HG02938 (cell line): Measurements from ENCODE around the gene TMEM247.

Experiments
- ATAC-seq: cut with Tn5 transposase; IDR thresholded peaks from one replicate; pipeline ENCODE4 v1.9.1; 2021; ENCODE audit warnings: mild to moderate bottlenecking, moderate library complexity; ENCODE audit not compliant: unreplicated experiment

TMEM247 gene

GRCh38 chr2:46479265-46479664 is at the start of gene TMEM247:
TSS of gene TMEM247 (plus strand) at chr2:46479565.
- ATAC-seq = no peak

DNA sequence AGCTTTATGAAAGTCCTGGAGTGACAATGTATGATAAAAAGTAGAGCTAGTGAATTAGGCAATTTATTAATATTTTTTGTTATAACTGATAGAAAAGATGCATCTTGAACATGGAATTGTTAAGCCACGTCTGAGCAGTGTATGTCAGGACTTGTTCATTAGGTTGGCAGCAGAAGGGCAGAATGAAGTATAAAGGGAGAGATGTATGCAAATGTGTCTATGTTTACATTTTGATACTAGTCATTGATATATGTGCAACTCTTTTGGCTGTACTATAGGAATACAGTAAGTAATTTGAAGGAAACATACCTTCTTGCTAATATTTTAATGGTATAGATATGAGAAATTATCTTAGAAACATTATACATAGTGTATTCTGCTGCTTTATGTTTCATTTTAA is 49.0 kb upstream of the TMEM247 start:
- no peak for ATAC-seq

GRCh38 chr2:46430992-46431391 is 48.4 kb upstream of the TMEM247 start:
- ATAC-seq = no peak

GRCh38 chr2:46431481-46432235 is 47.7 kb upstream of the TMEM247 start:
- ATAC-seq = no peak

DNA sequence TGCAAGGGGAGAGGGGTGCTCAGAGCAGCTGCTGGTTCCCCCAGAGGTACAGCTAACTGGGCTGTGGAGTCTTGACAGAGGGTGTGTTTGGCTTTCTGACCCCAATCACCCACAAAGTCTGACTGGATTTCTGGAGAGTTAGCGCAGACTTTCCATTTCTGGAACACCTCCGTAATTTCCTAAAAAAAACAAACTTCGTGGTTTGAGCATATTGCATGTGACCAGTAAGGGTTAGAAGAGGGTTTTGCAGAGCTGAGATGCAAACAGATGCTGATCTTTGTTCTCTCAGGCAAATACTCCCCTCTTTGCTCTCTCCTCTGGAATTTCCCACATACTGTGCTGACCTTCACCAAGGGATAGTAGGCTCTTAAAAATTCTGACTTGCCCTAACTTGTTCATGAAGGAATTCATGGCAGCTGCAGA is 44.5 kb upstream of the TMEM247 start:
- no peak for ATAC-seq

DNA sequence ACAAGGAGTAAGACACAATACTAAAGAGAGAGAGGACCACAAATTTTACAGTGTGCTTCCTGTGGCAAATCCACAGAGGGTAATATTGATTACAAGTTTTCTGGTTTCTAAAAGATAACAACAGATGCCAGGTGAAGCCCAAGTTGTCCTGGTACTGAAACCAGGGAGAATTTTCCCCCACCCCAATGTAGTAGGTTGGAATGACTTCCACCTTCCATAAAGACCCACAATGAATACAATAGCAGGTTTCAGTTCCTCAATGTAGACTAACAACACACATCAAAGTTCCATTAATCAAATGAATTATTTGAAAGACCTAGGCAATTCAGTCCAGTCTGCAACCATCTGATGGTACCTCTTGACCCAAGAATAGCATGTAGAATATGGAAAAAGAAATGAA is 44.0 kb upstream of the TMEM247 start:
- ATAC-seq = no peak

DNA sequence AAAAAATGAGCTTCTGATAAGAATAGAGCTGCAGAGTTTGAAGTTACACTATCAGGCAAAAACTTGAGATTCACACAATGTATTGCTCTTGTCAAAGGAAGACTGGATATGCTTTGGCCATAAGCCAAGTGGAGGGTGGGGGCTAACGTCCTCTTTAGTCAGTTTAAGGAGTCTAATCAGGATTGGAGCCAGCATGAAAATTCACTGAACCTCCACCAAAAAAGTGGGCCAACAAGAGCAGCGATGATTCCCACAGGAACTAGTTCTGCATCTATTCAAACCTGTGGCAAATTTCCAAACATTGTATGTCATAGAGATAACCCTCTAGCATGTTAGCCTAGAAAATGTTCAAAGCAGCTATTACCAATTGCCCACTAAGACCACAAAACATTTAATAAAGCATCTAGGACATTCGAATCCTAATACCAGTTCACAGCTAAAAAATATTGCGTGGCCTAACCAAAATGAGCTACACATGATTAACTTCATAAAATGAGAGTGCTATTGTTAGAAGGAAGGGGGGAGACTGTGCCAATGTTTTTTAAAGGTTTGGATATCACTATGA is 43.5 kb upstream of the TMEM247 start:
- no peak for ATAC-seq

DNA sequence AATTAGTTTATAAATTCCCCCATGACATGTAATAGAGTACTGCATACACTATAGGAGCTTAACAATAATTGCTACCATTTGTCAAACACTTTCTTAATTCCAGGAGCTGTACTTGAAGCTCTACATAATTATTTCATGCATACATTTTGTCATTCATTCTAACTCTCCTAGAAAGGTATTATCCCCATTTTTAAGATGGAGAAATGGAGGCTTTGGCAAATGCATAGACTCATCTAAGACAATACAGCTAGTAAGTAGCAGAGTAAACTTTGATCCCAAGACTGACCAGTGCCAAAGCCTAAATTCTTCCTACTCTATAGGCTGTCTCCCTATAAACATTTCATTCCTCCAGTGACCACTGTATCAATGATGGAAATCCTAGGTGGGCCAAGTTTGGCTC is 42.6 kb upstream of the TMEM247 start:
- no peak for ATAC-seq

- no peak for ATAC-seq
Measured at GRCh38 chr2:46438102-46438501, 41.3 kb upstream of the TMEM247 start.

DNA sequence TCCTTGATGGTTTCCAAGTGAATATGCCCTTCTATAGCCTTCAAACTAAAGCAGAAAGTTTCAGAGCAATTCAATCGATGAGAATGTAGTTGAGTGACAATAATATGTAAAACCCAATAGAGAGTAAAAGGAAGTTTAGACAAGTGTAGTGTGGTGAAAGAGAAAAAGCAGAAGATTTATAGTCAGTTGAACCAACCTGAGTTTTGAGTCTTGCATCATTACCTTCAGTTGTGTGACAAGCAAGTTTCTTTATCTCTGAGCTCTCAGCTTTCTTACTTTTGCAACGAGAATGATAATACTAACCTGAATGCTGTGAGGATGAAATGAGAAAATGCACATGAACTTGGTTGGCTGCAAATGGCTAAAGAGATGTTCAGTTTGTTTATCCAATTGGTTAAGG is 40.6 kb upstream of the TMEM247 start:
- ATAC-seq = no peak

GRCh38 chr2:46439582-46439981 is 39.8 kb upstream of the TMEM247 start:
- no peak for ATAC-seq

GRCh38 chr2:46441838-46442712 is 37.3 kb upstream of the TMEM247 start:
- ATAC-seq = no peak

- no peak for ATAC-seq
Measured at GRCh38 chr2:46444732-46445131, 34.6 kb upstream of the TMEM247 start.

- ATAC-seq = no peak
Measured at GRCh38 chr2:46445556-46445955, 33.8 kb upstream of the TMEM247 start.

DNA sequence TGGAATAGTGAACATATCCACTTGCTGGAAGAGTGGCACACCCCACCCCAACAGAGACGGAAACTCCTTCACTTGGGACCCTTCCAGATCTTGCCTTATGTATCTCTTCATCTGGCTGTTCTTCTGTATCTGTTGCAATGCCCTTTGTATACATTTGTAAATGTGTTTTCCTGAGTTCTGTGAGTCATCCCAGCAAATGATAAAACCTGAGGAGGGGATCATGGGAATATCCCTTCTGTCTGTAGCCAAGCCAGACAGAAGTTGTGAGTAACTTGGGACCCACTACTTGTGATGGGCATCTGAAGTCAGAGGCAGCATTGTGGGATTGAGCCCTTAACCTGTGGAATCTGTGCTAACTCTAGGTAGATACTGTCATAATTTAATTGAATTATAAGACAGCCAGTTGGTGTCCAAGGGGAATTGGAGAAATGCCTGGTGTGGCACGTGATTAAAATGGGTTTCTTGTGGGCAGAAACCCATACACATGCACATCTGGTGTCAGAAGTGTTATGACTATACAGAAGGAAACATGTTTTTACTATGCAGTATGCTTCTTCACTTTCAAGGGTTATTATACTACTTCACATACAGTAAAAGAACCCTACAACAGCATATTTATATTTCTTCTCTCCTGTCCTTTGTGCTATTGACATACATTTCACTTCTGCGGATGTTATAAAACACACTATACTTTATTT is 32.3 kb upstream of the TMEM247 start:
- no peak for ATAC-seq

DNA sequence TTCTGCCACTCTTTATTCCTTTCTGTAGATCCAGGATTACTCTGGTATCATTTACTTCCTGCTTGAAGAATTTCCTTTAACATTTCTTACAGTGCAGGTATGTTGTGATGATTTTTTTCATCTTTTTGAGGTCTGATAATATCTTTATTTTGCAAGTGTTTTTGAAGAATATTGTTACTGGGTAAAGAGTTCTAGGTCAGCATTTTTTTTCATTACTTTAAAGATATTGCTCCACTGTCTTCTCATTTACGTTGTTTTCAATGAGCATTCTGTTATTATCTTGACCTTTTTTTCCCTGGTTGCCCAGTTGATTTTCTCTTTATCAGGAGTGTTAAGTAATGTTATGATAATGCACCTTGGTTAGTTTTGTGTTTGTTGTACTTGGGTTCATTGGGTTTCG is 31.7 kb upstream of the TMEM247 start:
- ATAC-seq = no peak

GRCh38 chr2:46448111-46448510 is 31.3 kb upstream of the TMEM247 start:
- no peak for ATAC-seq

DNA sequence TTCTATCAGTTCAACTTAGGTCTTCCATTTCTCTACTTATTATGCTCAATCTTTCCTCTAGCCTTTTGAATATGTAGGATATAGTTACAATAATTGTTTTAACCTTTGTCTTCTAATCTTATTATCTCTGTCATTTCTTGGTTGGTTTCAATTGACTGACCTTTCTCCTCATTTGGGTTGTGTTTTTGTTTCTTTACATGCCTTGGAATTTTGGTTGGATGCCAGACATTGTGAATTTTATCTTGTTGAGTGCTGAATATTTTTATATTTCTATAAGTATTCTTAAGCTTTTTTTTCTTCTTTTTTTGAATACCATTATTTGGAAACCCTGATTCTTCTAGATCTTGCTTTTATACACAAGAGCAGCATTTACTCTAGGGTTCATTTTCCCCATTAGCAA is 30.7 kb upstream of the TMEM247 start:
- no peak for ATAC-seq

DNA sequence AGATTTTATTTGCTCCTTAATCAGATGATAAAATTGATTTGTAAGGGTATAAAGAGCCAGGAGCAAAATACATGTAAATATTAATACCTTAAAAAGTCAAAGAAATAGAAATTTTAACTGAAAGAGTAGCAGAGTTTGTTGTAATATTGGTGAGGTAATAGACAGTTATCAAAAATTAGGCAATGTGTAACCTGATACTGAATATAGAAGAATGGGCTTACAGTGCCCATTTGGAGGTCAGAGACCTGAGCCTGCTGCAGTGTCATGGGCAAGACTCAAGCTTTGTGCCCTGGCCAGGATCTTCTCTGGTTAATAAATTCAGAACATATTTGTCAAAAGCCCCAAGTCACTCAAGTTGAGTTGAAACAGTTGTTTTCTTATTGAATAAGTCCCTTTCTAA is 29.7 kb upstream of the TMEM247 start:
- ATAC-seq = no peak

DNA sequence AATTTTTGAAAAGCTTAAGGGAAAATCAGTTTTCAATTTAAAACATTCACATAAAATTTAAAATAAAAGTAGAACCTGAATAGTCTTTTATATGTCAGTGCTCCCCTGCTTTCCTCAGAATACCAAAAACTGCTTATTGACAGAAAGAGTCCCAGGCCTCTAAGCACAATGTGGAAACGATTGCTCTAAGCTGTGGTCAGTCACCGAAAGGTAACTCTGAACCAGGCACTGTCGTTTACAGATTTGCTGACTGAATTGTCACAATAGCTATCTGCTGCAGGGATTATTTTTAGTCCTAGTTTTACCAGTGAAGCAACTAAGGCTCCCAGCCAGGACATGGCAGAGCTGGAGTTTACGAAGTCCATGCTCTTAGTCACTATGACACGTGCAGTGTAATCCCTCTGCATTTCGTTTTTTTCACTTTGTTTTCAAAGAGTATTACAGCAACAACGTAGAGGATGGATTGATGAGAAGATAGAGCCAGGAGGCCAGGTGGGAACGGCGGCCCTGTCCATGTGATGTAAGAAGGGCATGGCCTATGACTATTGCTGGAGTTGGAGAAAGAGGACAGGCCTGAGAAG is 28.1 kb upstream of the TMEM247 start:
- ATAC-seq = no peak

DNA sequence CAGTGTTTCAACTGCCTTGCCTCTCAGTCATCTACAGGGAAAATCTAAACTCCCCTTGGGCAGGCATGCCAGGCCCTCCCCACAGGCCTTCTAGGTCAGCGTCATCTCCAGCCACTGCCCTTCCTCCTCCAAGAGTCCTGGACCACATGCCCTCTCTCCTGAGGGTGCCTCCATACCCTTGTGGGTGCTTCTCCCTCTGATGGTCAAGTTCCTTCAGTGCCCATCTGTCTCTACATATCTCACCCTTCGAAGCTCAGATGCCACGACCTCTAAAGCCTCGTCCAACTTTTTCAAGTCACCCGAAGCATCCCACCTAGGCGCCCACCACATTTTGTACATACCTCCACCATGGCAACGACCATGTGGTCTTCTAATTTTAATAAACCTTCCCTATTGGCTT is 22.6 kb upstream of the TMEM247 start:
- no peak for ATAC-seq
